BLaER1 (cell line): Measurements from ENCODE around the gene PDK2.
A peak's percentile ranks its signal among the peaks of the same experiment; 100 is the strongest.

Source experiments
- H3K27ac ChIP-seq: shearing (Covaris generic); formaldehyde crosslinking; 2 replicates; pipeline ENCODE4 v1.8.1; 2022
- H3K27me3 ChIP-seq: shearing (Covaris generic); formaldehyde crosslinking; 2 replicates; pipeline ENCODE4 v1.8.1; 2022
- H3K36me3 ChIP-seq: shearing (Covaris generic); formaldehyde crosslinking; 2 replicates; pipeline ENCODE4 v1.8.1; 2022
- H3K4me1 ChIP-seq: shearing (Covaris generic); formaldehyde crosslinking; 2 replicates; pipeline ENCODE4 v1.8.1; 2022
- H3K4me2 ChIP-seq: shearing (Covaris generic); formaldehyde crosslinking; 2 replicates; pipeline ENCODE4 v1.8.1; 2022
- H3K4me3 ChIP-seq: shearing (Covaris generic); formaldehyde crosslinking; 2 replicates; pipeline ENCODE4 v1.8.1; 2022
- H3K9ac ChIP-seq: shearing (Covaris generic); formaldehyde crosslinking; 2 replicates; pipeline ENCODE4 v1.8.1; 2022
- H3K9me3 ChIP-seq: shearing (Covaris generic); formaldehyde crosslinking; 2 replicates; pipeline ENCODE4 v1.8.1; 2022
- H4K20me1 ChIP-seq: shearing (Covaris generic); formaldehyde crosslinking; 2 replicates; pipeline ENCODE4 v1.8.1; 2022
- Cebpa-rat ChIP-seq: shearing (Covaris generic); IDR thresholded peaks from 2 replicates; pipeline ENCODE4 v1.8.1; 2022

The PDK2 gene

DNA sequence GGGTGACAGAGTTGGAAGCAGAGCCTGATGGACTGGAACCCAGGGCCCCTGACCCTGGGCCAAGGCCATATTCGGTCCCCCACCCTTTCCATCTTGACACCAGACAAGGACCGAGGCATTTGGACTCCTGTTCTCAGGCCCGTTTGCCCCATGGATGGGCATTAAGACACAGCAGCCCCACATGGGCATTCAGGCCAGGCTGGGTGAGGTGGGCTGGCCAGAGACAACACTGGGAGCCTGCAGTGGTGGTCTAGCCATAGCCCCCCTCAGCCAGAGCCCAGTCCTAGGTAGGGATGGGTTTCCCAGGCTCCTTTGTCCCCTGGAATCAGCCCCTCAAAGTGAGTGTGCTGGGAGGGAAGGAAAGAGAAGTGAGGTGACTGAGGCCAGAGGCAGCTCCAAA is 1.6 kb downstream of the PDK2 start:
- no peaks in the 10 kb centered on the region for H3K27me3 ChIP-seq
- peak overlapping the region; percentile 99 for H3K4me2 ChIP-seq
- H3K36me3 ChIP-seq = peaks cover 41% of the 10 kb centered on the region
- TF ChIP-seq Cebpa-rat = no peak
- peak overlapping the region; percentile 78; the same call in 1 of the 2 replicates for H3K9ac ChIP-seq
- no peak overlapping the region; the same call in 1 of the 2 replicates for H3K4me3 ChIP-seq
- H3K4me1 ChIP-seq = peaks cover 17% of the 10 kb centered on the region
- H3K27ac ChIP-seq = no peak overlapping the region
- H3K9me3 ChIP-seq = no peaks in the 10 kb centered on the region
- peaks cover 7% of the 10 kb centered on the region for H4K20me1 ChIP-seq

DNA sequence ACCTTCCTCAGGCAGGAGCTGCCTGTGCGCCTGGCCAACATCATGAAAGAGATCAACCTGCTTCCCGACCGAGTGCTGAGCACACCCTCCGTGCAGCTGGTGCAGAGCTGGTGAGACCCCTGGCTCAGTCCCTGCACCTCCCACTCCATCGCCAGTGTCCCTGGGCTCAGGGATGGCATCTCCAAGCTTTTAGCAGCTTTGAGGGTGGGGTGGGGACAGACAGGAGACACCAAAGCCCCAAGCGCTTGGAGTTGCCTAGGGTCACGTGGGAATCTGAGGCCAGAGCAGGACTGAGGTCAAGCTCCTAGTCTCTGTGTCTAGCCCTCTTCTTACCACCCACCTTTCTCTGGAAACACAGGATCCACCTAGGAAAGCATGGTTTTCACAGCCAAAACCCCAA is 2.3 kb downstream of the PDK2 start:
- Histone ChIP-seq H4K20me1 (peaks cover 7% of the 10 kb centered on the region), H3K9ac (0 out of 2 replicates have a peak overlapping the region, but pooled peaks have one; percentile 3)
- no peak for TF ChIP-seq Cebpa-rat

DNA sequence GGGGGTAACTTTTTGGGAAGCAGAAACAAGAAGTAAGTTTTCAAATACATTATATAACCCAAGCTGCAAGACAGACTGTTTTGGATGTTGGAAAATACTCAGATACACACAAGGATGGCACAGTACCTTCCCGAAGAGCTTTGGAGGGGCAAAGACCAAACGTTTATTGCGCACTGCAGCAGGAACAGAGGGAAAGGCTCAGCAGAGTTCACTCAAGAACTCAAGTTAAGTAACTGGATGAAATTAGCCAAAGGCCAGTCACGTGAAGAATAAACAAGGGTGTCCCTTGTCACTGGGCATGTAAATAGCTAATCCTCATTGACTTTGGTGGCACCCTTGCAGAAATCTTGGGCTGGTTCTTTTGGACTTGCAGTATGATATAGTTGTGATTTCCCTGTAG is 2.8 kb downstream of the PDK2 start:
- Histone ChIP-seq H3K27me3 (no peaks in the 10 kb centered on the region), H3K4me2 (no peak overlapping the region), H4K20me1 (peaks cover 7% of the 10 kb centered on the region), H3K9me3 (no peaks in the 10 kb centered on the region), H3K27ac (no peak overlapping the region), H3K4me3 (no peak overlapping the region), H3K9ac (0 out of 2 replicates have a peak overlapping the region, but pooled peaks have one; percentile 3), H3K36me3 (peaks cover 41% of the 10 kb centered on the region), H3K4me1 (peaks cover 24% of the 10 kb centered on the region)
- TF ChIP-seq Cebpa-rat = no peak

More for the DNA sequence above, 2.3 kb downstream of the PDK2 start:
- peaks cover 23% of the 10 kb centered on the region for H3K4me1 ChIP-seq
- peaks cover 41% of the 10 kb centered on the region for H3K36me3 ChIP-seq
- no peak overlapping the region for H3K27ac ChIP-seq
- H3K4me2 ChIP-seq = no peak overlapping the region
- no peaks in the 10 kb centered on the region for H3K27me3 ChIP-seq
- H3K4me3 ChIP-seq = no peak overlapping the region
- no peaks in the 10 kb centered on the region for H3K9me3 ChIP-seq

DNA sequence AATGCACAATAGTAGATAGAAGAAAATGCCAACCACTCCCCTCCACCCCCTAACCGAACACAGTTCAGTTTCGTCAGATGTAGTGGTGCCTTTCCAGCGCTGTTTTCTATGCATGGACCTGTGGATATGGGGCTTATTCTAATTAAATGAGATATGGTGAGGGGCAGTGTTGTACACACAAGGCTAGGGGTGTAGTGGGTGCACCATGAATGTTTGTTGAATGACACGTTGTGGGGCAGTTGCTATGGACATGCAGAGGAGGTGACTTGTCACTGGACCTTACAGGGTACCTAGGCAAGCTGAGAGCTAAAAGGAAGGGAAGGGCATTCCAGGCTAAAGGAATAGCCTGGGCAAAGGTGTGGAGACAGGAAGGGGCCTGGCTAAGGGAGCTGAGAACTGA is 3.4 kb downstream of the PDK2 start:
- H3K4me1 ChIP-seq = peaks cover 24% of the 10 kb centered on the region
- no peak overlapping the region for H3K9ac ChIP-seq
- peaks cover 41% of the 10 kb centered on the region for H3K36me3 ChIP-seq
- peaks cover 7% of the 10 kb centered on the region for H4K20me1 ChIP-seq
- H3K4me3 ChIP-seq = no peak overlapping the region
- no peak for TF ChIP-seq Cebpa-rat
- no peaks in the 10 kb centered on the region for H3K9me3 ChIP-seq
- no peaks in the 10 kb centered on the region for H3K27me3 ChIP-seq
- no peak overlapping the region for H3K4me2 ChIP-seq
- no peak overlapping the region for H3K27ac ChIP-seq

DNA sequence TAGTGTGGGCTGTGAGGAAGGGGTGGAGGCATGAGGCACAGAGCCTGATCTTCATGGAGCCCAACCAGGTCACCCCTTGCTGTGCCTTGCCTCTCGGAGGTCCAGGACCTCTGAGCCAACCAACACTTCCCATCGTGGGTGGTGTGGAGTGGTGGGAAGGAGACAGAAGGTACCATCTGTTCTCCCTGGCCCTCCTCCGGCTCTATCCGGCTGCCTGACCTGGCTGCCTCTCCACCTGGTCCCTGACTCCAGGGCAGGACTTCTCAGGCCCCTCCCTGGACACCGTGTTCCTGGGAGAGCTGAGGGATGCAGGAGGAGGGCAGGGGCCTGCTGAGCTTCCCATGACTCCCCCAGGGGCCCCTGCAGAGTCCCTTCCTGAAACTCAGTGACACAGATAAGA is 3.9 kb downstream of the PDK2 start:
- no peak for TF ChIP-seq Cebpa-rat
- Histone ChIP-seq H3K4me2 (no peak overlapping the region), H3K27me3 (no peaks in the 10 kb centered on the region), H3K9ac (no peak overlapping the region), H3K36me3 (peaks cover 41% of the 10 kb centered on the region), H3K4me3 (no peak overlapping the region), H3K4me1 (peaks cover 24% of the 10 kb centered on the region), H3K9me3 (no peaks in the 10 kb centered on the region), H3K27ac (no peak overlapping the region), H4K20me1 (peaks cover 7% of the 10 kb centered on the region)

DNA sequence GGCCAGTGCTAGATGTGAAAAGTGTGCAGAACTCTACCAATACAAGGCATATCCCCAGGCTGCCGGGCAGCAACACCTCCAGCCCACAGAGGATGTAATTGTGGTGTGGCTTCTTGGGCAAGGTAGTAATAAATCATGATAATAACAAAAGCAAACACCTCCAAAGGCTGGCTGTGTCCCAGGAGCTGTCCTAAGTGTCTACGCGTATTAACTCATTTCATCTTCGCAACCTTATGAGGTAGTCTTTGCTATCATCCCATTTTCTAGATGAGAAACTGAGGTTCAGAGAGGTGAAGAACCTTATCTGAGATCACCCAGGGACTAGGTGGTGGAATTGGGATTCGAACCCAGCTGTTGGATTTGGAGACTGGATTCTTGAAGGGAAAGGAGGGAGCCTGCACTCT is 5.3 kb downstream of the PDK2 start:
- peaks cover 7% of the 10 kb centered on the region for H4K20me1 ChIP-seq
- H3K4me3 ChIP-seq = no peak overlapping the region
- H3K4me2 ChIP-seq = no peak overlapping the region
- H3K27me3 ChIP-seq = no peaks in the 10 kb centered on the region
- H3K36me3 ChIP-seq = peaks cover 54% of the 10 kb centered on the region
- H3K4me1 ChIP-seq = peaks cover 19% of the 10 kb centered on the region
- H3K9me3 ChIP-seq = no peaks in the 10 kb centered on the region
- no peak for TF ChIP-seq Cebpa-rat
- H3K9ac ChIP-seq = no peak overlapping the region
- no peak overlapping the region for H3K27ac ChIP-seq

DNA sequence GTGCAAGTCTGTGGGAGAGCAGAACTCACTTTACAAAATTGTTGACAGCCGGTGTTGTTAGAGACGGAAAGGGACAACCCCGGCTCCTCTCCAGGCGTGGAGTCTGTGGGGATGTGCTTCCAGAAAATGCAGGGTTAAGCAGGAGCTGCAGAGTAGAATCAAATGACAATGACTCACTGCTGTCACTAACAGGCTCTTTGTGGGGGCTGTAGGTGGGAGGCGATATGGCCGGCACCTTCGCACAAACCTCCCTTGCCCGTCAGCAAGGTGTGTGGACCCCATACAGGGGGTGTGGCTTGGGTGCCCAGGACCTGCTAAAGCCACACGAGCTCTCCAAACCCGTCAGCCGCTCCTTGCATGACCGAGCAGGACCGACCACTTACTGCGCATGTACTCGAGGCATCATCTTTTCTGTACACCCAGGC is 5.8 kb downstream of the PDK2 start:
- peaks cover 4% of the 10 kb centered on the region for H4K20me1 ChIP-seq
- no peak overlapping the region for H3K4me3 ChIP-seq
- H3K4me1 ChIP-seq = peaks cover 15% of the 10 kb centered on the region
- TF ChIP-seq Cebpa-rat = no peak
- H3K27me3 ChIP-seq = no peaks in the 10 kb centered on the region
- H3K4me2 ChIP-seq = no peak overlapping the region
- no peak overlapping the region for H3K9ac ChIP-seq
- H3K36me3 ChIP-seq = peaks cover 57% of the 10 kb centered on the region
- no peak overlapping the region for H3K27ac ChIP-seq
- H3K9me3 ChIP-seq = no peaks in the 10 kb centered on the region

DNA sequence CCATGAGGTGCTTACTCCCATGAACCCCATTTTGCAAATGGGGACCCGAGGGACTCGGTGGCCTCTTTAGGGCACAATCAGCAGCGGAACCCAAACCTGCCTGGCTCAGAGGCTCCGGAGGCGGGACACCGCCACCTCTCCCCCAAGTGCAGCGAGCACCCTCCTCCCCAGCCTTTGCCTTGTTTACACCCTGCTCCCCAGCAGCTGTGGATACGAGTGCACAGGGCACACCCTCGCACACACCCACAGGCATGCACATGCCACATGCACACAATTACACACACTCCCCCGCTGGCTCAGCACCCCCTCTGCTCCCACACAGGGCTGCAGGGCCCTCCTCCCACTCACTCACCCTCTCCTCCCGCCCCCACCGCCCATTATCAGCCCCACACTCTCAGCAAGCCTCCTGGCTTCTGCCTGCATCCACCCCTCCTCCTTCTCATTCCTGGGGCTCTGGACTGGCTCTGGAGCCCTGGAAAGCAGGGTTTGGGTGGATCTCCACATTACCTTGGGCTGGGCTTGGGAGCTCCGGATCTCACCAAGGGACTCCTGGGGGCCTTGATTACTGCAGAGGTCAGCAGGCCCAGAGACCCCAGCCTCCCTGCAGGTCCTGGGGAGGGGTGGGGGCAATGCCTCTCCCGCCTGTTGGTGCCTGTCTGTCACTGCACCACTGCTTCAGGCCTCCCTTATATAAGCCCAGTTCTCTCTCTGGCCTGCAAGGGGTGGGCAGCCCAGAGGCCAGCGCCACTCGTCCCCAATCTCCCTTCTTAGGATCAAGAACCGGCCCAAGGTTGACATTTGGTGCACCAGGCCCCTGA is 6.4 kb downstream of the PDK2 start:
- no peak overlapping the region for H3K4me2 ChIP-seq
- H3K4me1 ChIP-seq = peaks cover 9% of the 10 kb centered on the region
- no peaks in the 10 kb centered on the region for H3K9me3 ChIP-seq
- no peaks in the 10 kb centered on the region for H3K27me3 ChIP-seq
- H3K36me3 ChIP-seq = peaks cover 58% of the 10 kb centered on the region
- peak overlapping the region; percentile 29; the same call in 1 of the 2 replicates for H3K9ac ChIP-seq
- no peak for TF ChIP-seq Cebpa-rat
- H3K27ac ChIP-seq = no peak overlapping the region
- H3K4me3 ChIP-seq = no peak overlapping the region
- H4K20me1 ChIP-seq = no peaks in the 10 kb centered on the region; the same call in 1 of the 2 replicates

DNA sequence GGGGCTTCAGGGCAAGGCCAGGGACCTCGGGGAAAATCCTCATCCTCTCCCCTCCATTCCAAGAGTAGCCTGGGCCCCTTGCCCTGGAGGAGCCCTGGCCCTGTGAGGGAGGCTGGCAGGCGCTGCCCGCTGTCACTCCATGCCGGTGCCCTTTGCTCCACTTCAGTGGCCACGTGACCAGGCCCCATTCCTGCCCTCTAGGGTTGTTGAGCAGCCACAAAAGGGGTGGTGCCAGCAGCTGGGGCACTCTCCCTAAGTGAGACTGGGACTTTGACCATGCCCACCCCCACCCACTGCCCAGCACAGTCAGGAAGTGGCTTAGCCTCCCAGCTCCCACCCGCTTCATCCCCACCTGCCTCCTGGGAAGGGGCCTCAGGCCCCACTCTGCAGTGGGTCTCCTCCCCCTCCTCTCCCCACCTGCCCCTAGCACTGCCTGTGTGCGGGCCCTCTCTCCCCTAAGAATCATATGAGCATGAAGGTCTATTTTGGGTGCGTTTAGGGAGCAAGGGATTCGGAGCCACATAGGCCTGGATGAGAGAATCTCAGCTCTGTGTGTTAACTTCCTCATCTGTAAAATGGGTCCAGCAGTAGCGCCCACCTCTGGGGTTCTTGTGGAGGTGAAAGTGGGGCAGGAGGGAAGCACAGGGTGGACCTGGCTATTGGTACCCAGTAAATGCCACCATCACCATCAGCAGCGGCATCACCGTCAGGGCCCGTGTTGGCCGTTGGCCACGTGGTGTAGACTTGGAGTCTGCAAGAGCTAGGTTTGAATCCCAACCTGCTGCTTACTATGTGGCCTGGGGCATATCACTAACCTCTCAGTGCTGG is 7.2 kb downstream of the PDK2 start:
- no peak overlapping the region for H3K4me3 ChIP-seq
- H3K27ac ChIP-seq = no peak overlapping the region
- H3K9ac ChIP-seq = peak overlapping the region; percentile 29; the same call in 1 of the 2 replicates
- H3K9me3 ChIP-seq = no peaks in the 10 kb centered on the region
- no peaks in the 10 kb centered on the region for H3K27me3 ChIP-seq
- TF ChIP-seq Cebpa-rat = no peak
- H3K36me3 ChIP-seq = peaks cover 63% of the 10 kb centered on the region
- H3K4me2 ChIP-seq = no peak overlapping the region
- H3K4me1 ChIP-seq = peaks cover 7% of the 10 kb centered on the region
- no peaks in the 10 kb centered on the region; the same call in 1 of the 2 replicates for H4K20me1 ChIP-seq

DNA sequence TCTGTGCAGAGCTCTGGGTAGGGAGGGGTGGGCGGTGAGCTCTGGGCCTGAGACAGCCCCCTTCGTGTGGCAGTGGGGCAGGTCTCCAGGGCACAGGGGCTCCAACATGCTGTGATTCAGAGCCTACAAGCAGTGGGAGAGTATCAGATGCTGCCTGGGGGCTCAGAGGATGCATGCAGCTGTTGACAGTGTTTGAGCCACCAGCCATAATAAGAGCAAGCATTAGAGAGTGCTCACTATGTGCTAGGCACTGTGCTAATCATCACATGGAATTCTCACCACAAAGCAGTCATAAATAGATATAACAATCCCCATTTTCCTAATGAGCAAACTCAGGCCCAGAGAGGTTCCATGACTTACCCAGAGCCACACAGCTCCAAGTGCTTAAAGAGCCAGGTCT is 8.1 kb downstream of the PDK2 start:
- H3K9me3 ChIP-seq = no peaks in the 10 kb centered on the region
- H3K27ac ChIP-seq = no peak overlapping the region
- TF ChIP-seq Cebpa-rat = no peak
- peaks cover 7% of the 10 kb centered on the region for H3K4me1 ChIP-seq
- H3K27me3 ChIP-seq = no peaks in the 10 kb centered on the region
- H3K36me3 ChIP-seq = peaks cover 62% of the 10 kb centered on the region
- no peak overlapping the region for H3K4me2 ChIP-seq
- no peaks in the 10 kb centered on the region; the same call in 1 of the 2 replicates for H4K20me1 ChIP-seq
- H3K9ac ChIP-seq = no peak overlapping the region
- no peak overlapping the region for H3K4me3 ChIP-seq
